IgD-negative memory B cell (primary cell): Measurements from ENCODE around the gene GRIK3. TPM values are rescaled to one million over a fixed set of nuclear protein-coding genes. Genes with fewer than 3 reads are reported as not detected.

ENCODE experiments used
- H3K27ac Mint-ChIP-seq, 3 donors: one replicate each; pipeline ENCODE4 v1.8.0; 2020 to 2022; ENCODE audit warnings: mild to moderate bottlenecking in 3 of 3, mixed read lengths in 3 of 3, moderate library complexity in 1 of 3
- H3K27me3 Mint-ChIP-seq: one replicate; pipeline ENCODE4 v1.8.0; 2021; ENCODE audit warnings: mixed read lengths
- H3K36me3 Mint-ChIP-seq: one replicate; pipeline ENCODE4 v1.8.0; 2020; ENCODE audit warnings: mild to moderate bottlenecking, mixed read lengths
- H3K4me1 Mint-ChIP-seq, 3 donors: one replicate each; pipeline ENCODE4 v1.8.0; 2020 to 2022; ENCODE audit warnings: mixed read lengths in 3 of 3, mild to moderate bottlenecking in 1 of 3
- H3K4me3 Mint-ChIP-seq, 4 donors: one replicate each; pipeline ENCODE4 v1.8.0; 2020 to 2022; ENCODE audit warnings: mild to moderate bottlenecking in 4 of 4, mixed read lengths in 4 of 4, moderate library complexity in 3 of 4
- H3K9me3 Mint-ChIP-seq, 3 donors: one replicate each; pipeline ENCODE4 v1.8.0; 2020 to 2021; ENCODE audit warnings: mixed read lengths in 3 of 3, mild to moderate bottlenecking in 1 of 3
- polyA plus RNA-seq: library from polyadenylated mRNA; unstranded; fragments of 300-500 nt; fragmentation: Illumina TruSeq; gene quantifications from one replicate; pipeline ENCODE4 v1.2.3, GENCODE V29; 2021

The GRIK3 gene
- polyA plus RNA-seq, 1 donor from 2014 or later, result 0.56 TPM

GRCh38 chr1:37058424-37058988 lies 24.2 kb upstream of the GRIK3 start:
- no peaks in the 10 kb centered on the region for H3K9me3 Mint-ChIP-seq
- peaks cover 0 to 2% (median 0%) of the 10 kb centered on the region in 3 donors for H3K4me1 Mint-ChIP-seq
- H3K4me3 Mint-ChIP-seq, result no peak overlapping the region
- H3K27ac Mint-ChIP-seq, result no peak overlapping the region
- H3K27me3 Mint-ChIP-seq, result peaks cover 9% of the 10 kb centered on the region
- H3K36me3 Mint-ChIP-seq, result no peaks in the 10 kb centered on the region

- Mint-ChIP-seq H3K36me3 (no peaks in the 10 kb centered on the region), H3K27me3 (peaks cover 11% of the 10 kb centered on the region), H3K27ac (no peak overlapping the region), H3K4me3 (no peak overlapping the region), H3K9me3 (no peaks in the 10 kb centered on the region), H3K4me1 (peaks cover 0 to 2% (median 0%) of the 10 kb centered on the region in 3 donors)
These were observed 22.0 kb upstream of the GRIK3 start for GRCh38 chr1:37056325-37056724.

- no peak overlapping the region for H3K4me3 Mint-ChIP-seq
- peaks cover 0 to 2% (median 0%) of the 10 kb centered on the region in 3 donors for H3K4me1 Mint-ChIP-seq
- no peak overlapping the region for H3K27ac Mint-ChIP-seq
- no peaks in the 10 kb centered on the region for H3K9me3 Mint-ChIP-seq
- peaks cover 5% of the 10 kb centered on the region for H3K27me3 Mint-ChIP-seq
- no peaks in the 10 kb centered on the region for H3K36me3 Mint-ChIP-seq
These were observed 21.3 kb upstream of the GRIK3 start for GRCh38 chr1:37055631-37056030.

- H3K36me3 Mint-ChIP-seq, result no peaks in the 10 kb centered on the region
- peaks cover 10% of the 10 kb centered on the region for H3K27me3 Mint-ChIP-seq
- peaks cover 0 to 2% (median 0%) of the 10 kb centered on the region in 3 donors for H3K4me1 Mint-ChIP-seq
- no peaks in the 10 kb centered on the region for H3K9me3 Mint-ChIP-seq
- H3K4me3 Mint-ChIP-seq, result no peak overlapping the region
- no peak overlapping the region for H3K27ac Mint-ChIP-seq
These were observed 18.9 kb upstream of the GRIK3 start for GRCh38 chr1:37053173-37053572.

- Mint-ChIP-seq H3K27ac (no peak overlapping the region), H3K36me3 (no peaks in the 10 kb centered on the region), H3K4me3 (no peak overlapping the region), H3K4me1 (peaks cover 0 to 2% (median 0%) of the 10 kb centered on the region in 3 donors), H3K27me3 (peaks cover 17% of the 10 kb centered on the region), H3K9me3 (no peaks in the 10 kb centered on the region)
These were observed 17.8 kb upstream of the GRIK3 start for GRCh38 chr1:37052120-37052519.

GRCh38 chr1:37051346-37051745 lies 17.0 kb upstream of the GRIK3 start:
- peaks cover 0 to 2% (median 0%) of the 10 kb centered on the region in 3 donors for H3K4me1 Mint-ChIP-seq
- peaks cover 22% of the 10 kb centered on the region for H3K27me3 Mint-ChIP-seq
- peak overlapping the region in 1 of 3 donors; percentile 25 for H3K27ac Mint-ChIP-seq
- no peaks in the 10 kb centered on the region for H3K9me3 Mint-ChIP-seq
- H3K36me3 Mint-ChIP-seq, result no peaks in the 10 kb centered on the region
- H3K4me3 Mint-ChIP-seq, result no peak overlapping the region

- Mint-ChIP-seq H3K27ac (no peak overlapping the region), H3K4me3 (no peak overlapping the region), H3K4me1 (no peaks in the 10 kb centered on the region), H3K27me3 (peaks cover 38% of the 10 kb centered on the region), H3K36me3 (no peaks in the 10 kb centered on the region), H3K9me3 (no peaks in the 10 kb centered on the region)
These were observed 13.2 kb upstream of the GRIK3 start for GRCh38 chr1:37047542-37047941.

GRCh38 chr1:37043101-37043500 lies 8.8 kb upstream of the GRIK3 start:
- Mint-ChIP-seq H3K4me3 (no peak overlapping the region), H3K27me3 (peaks cover 61% of the 10 kb centered on the region), H3K36me3 (no peaks in the 10 kb centered on the region), H3K4me1 (peaks cover 0 to 2% (median 0%) of the 10 kb centered on the region in 3 donors), H3K9me3 (no peaks in the 10 kb centered on the region), H3K27ac (no peak overlapping the region)

- H3K9me3 Mint-ChIP-seq, result no peaks in the 10 kb centered on the region
- no peak overlapping the region for H3K4me3 Mint-ChIP-seq
- peaks cover 60% of the 10 kb centered on the region for H3K27me3 Mint-ChIP-seq
- H3K27ac Mint-ChIP-seq, result no peak overlapping the region
- H3K36me3 Mint-ChIP-seq, result no peaks in the 10 kb centered on the region
- H3K4me1 Mint-ChIP-seq, result peaks cover 0 to 2% (median 0%) of the 10 kb centered on the region in 3 donors
These were observed 8.2 kb upstream of the GRIK3 start for GRCh38 chr1:37042506-37042905.

- no peaks in the 10 kb centered on the region for H3K9me3 Mint-ChIP-seq
- H3K27ac Mint-ChIP-seq, result no peak overlapping the region
- no peak overlapping the region for H3K4me3 Mint-ChIP-seq
- no peaks in the 10 kb centered on the region for H3K36me3 Mint-ChIP-seq
- H3K27me3 Mint-ChIP-seq, result peaks cover 56% of the 10 kb centered on the region
- H3K4me1 Mint-ChIP-seq, result peaks cover 4 to 6% (median 5%) of the 10 kb centered on the region in 3 donors
These were observed 7.2 kb upstream of the GRIK3 start for GRCh38 chr1:37041483-37041882.

- Mint-ChIP-seq H3K4me3 (no peak overlapping the region), H3K9me3 (no peaks in the 10 kb centered on the region), H3K27ac (no peak overlapping the region), H3K36me3 (no peaks in the 10 kb centered on the region), H3K27me3 (peaks cover 61% of the 10 kb centered on the region), H3K4me1 (peaks cover 10 to 12% (median 12%) of the 10 kb centered on the region in 3 donors)
These were observed 6.5 kb upstream of the GRIK3 start for GRCh38 chr1:37040773-37041172.

- no peaks in the 10 kb centered on the region for H3K36me3 Mint-ChIP-seq
These were observed 5.9 kb upstream of the GRIK3 start for GRCh38 chr1:37040261-37040660.

GRCh38 chr1:37038227-37039093 lies 4.1 kb upstream of the GRIK3 start:
- H3K36me3 Mint-ChIP-seq, result no peaks in the 10 kb centered on the region
- H3K9me3 Mint-ChIP-seq, result no peaks in the 10 kb centered on the region
- H3K27ac Mint-ChIP-seq, result no peak overlapping the region
- H3K27me3 Mint-ChIP-seq, result peaks cover 59% of the 10 kb centered on the region
- H3K4me3 Mint-ChIP-seq, result peak overlapping the region in 1 of 4 donors; percentile 49
- H3K4me1 Mint-ChIP-seq, result peaks cover 17 to 20% (median 19%) of the 10 kb centered on the region in 3 donors

More at GRCh38 chr1:37040261-37040660, 5.9 kb upstream of the GRIK3 start:
- no peak overlapping the region for H3K27ac Mint-ChIP-seq
- H3K9me3 Mint-ChIP-seq, result no peaks in the 10 kb centered on the region
- H3K27me3 Mint-ChIP-seq, result peaks cover 64% of the 10 kb centered on the region
- no peak overlapping the region for H3K4me3 Mint-ChIP-seq
- H3K4me1 Mint-ChIP-seq, result peaks cover 15 to 17% (median 17%) of the 10 kb centered on the region in 3 donors

- no peak overlapping the region for H3K27ac Mint-ChIP-seq
- no peaks in the 10 kb centered on the region for H3K36me3 Mint-ChIP-seq
- H3K4me1 Mint-ChIP-seq, result peaks cover 17 to 20% (median 19%) of the 10 kb centered on the region in 3 donors
- H3K4me3 Mint-ChIP-seq, result no peak overlapping the region
- no peaks in the 10 kb centered on the region for H3K9me3 Mint-ChIP-seq
- H3K27me3 Mint-ChIP-seq, result peaks cover 55% of the 10 kb centered on the region
These were observed 3.4 kb upstream of the GRIK3 start for GRCh38 chr1:37037690-37038089.

GRCh38 chr1:37036667-37037053 lies 2.3 kb upstream of the GRIK3 start:
- H3K36me3 Mint-ChIP-seq, result no peaks in the 10 kb centered on the region
- peak overlapping the region; percentile 47 to 90 (median 58) for H3K4me3 Mint-ChIP-seq
- peaks cover 17 to 20% (median 19%) of the 10 kb centered on the region in 3 donors for H3K4me1 Mint-ChIP-seq

More at GRCh38 chr1:37036667-37037053, 2.3 kb upstream of the GRIK3 start:
- H3K9me3 Mint-ChIP-seq, result no peaks in the 10 kb centered on the region
- peak overlapping the region in 1 of 3 donors; percentile 71 for H3K27ac Mint-ChIP-seq
- H3K27me3 Mint-ChIP-seq, result peaks cover 58% of the 10 kb centered on the region
